ENCODE data around the gene MACROD1.
"Not testable (repeated sequence)": the region's sequence is repeated elsewhere in the genome, so short reads cannot be mapped to it uniquely, and the experiment has no call there.

MACROD1 gene

GRCh38 chr11:64170419-64170818, 4.5 kb upstream of the MACROD1 start:
- Mint-ChIP-seq H3K27me3 (no peaks in the 10 kb centered on the region), H3K4me3 (no peak overlapping the region), H3K27ac (no peak overlapping the region), H3K36me3 (peaks cover 6% of the 10 kb centered on the region), H3K9me3 (no peaks in the 10 kb centered on the region), H3K4me1 (peaks cover 14% of the 10 kb centered on the region)
- no peak for ATAC-seq

GRCh38 chr11:64165481-64165841, 452 bp downstream of the MACROD1 start:
- Mint-ChIP-seq H3K4me1 (peaks cover 16% of the 10 kb centered on the region), H3K27ac (peak overlapping the region; percentile 33), H3K36me3 (no peaks in the 10 kb centered on the region), H3K27me3 (no peaks in the 10 kb centered on the region), H3K4me3 (peak overlapping the region; percentile 91), H3K9me3 (no peaks in the 10 kb centered on the region)
- ATAC-seq, result peak; percentile 25

GRCh38 chr11:64164392-64165312, 1.3 kb downstream of the MACROD1 start:
- Mint-ChIP-seq H3K27me3 (no peaks in the 10 kb centered on the region), H3K27ac (peak overlapping the region; percentile 67), H3K4me3 (peak overlapping the region; percentile 91), H3K36me3 (no peaks in the 10 kb centered on the region), H3K4me1 (peaks cover 16% of the 10 kb centered on the region), H3K9me3 (no peaks in the 10 kb centered on the region)
- ATAC-seq, result no peak

GRCh38 chr11:64163951-64164350, 2.0 kb downstream of the MACROD1 start:
- Mint-ChIP-seq H3K27me3 (no peaks in the 10 kb centered on the region), H3K9me3 (no peaks in the 10 kb centered on the region), H3K27ac (no peak overlapping the region), H3K4me1 (peaks cover 16% of the 10 kb centered on the region), H3K4me3 (no peak overlapping the region), H3K36me3 (no peaks in the 10 kb centered on the region)
- no peak for ATAC-seq

GRCh38 chr11:64162769-64163168, 3.1 kb downstream of the MACROD1 start:
- H3K4me1 Mint-ChIP-seq, result peaks cover 16% of the 10 kb centered on the region
- H3K4me3 Mint-ChIP-seq, H3K27ac Mint-ChIP-seq, H3K27me3 Mint-ChIP-seq, H3K9me3 Mint-ChIP-seq, H3K36me3 Mint-ChIP-seq, ATAC-seq: not testable (repeated sequence)

GRCh38 chr11:64161037-64161436, 4.9 kb downstream of the MACROD1 start:
- Mint-ChIP-seq H3K36me3 (no peaks in the 10 kb centered on the region), H3K27ac (no peak overlapping the region), H3K4me1 (peaks cover 9% of the 10 kb centered on the region), H3K9me3 (no peaks in the 10 kb centered on the region), H3K4me3 (no peak overlapping the region), H3K27me3 (no peaks in the 10 kb centered on the region)
- ATAC-seq, result no peak

- ATAC-seq, result no peak
- H3K4me1 Mint-ChIP-seq, result peaks cover 6% of the 10 kb centered on the region
- H3K27me3 Mint-ChIP-seq, result peaks cover 20% of the 10 kb centered on the region
- no peak overlapping the region for H3K27ac Mint-ChIP-seq
- no peaks in the 10 kb centered on the region for H3K9me3 Mint-ChIP-seq
- H3K4me3 Mint-ChIP-seq, result no peak overlapping the region
- H3K36me3 Mint-ChIP-seq, result no peaks in the 10 kb centered on the region
Observed at GRCh38 chr11:64157631-64158394, 8.1 kb downstream of the MACROD1 start.

- peaks cover 8% of the 10 kb centered on the region for H3K4me1 Mint-ChIP-seq
- H3K9me3 Mint-ChIP-seq, result no peaks in the 10 kb centered on the region
- H3K27me3 Mint-ChIP-seq, result peaks cover 21% of the 10 kb centered on the region
- H3K27ac Mint-ChIP-seq, result no peak overlapping the region
- ATAC-seq, result no peak
- H3K36me3 Mint-ChIP-seq, result no peaks in the 10 kb centered on the region
- H3K4me3 Mint-ChIP-seq, result no peak overlapping the region
Observed at GRCh38 chr11:64156235-64157011, 9.5 kb downstream of the MACROD1 start.

- Mint-ChIP-seq H3K4me1 (peaks cover 9% of the 10 kb centered on the region), H3K9me3 (no peaks in the 10 kb centered on the region), H3K4me3 (no peak overlapping the region), H3K27me3 (peaks cover 21% of the 10 kb centered on the region), H3K36me3 (no peaks in the 10 kb centered on the region), H3K27ac (no peak overlapping the region)
- no peak for ATAC-seq
Observed at GRCh38 chr11:64153812-64154211, 12.1 kb downstream of the MACROD1 start.

GRCh38 chr11:64152841-64153691, 12.8 kb downstream of the MACROD1 start:
- H3K4me1 Mint-ChIP-seq, result peaks cover 15% of the 10 kb centered on the region
- H3K4me3 Mint-ChIP-seq, result no peak overlapping the region
- peak; percentile 91 for ATAC-seq
- H3K36me3 Mint-ChIP-seq, result no peaks in the 10 kb centered on the region
- H3K9me3 Mint-ChIP-seq, result no peaks in the 10 kb centered on the region
- H3K27ac Mint-ChIP-seq, result no peak overlapping the region
- peaks cover 21% of the 10 kb centered on the region for H3K27me3 Mint-ChIP-seq

GRCh38 chr11:64151337-64151736, 14.6 kb downstream of the MACROD1 start:
- Mint-ChIP-seq H3K27ac (no peak overlapping the region), H3K9me3 (no peaks in the 10 kb centered on the region), H3K4me1 (peaks cover 21% of the 10 kb centered on the region), H3K4me3 (no peak overlapping the region), H3K36me3 (no peaks in the 10 kb centered on the region), H3K27me3 (peaks cover 21% of the 10 kb centered on the region)
- no peak for ATAC-seq

GRCh38 chr11:64150481-64151239, 15.3 kb downstream of the MACROD1 start:
- no peak overlapping the region for H3K4me3 Mint-ChIP-seq

GRCh38 chr11:64150051-64150450, 15.9 kb downstream of the MACROD1 start:
- H3K36me3 Mint-ChIP-seq, result no peaks in the 10 kb centered on the region
- H3K4me3 Mint-ChIP-seq, result no peak overlapping the region
- no peak for ATAC-seq
- peaks cover 21% of the 10 kb centered on the region for H3K27me3 Mint-ChIP-seq
- H3K27ac Mint-ChIP-seq, result no peak overlapping the region
- peaks cover 21% of the 10 kb centered on the region for H3K4me1 Mint-ChIP-seq
- no peaks in the 10 kb centered on the region for H3K9me3 Mint-ChIP-seq

More at GRCh38 chr11:64150481-64151239, 15.3 kb downstream of the MACROD1 start:
- Mint-ChIP-seq H3K36me3 (no peaks in the 10 kb centered on the region), H3K27ac (no peak overlapping the region), H3K27me3 (peaks cover 21% of the 10 kb centered on the region), H3K4me1 (peaks cover 21% of the 10 kb centered on the region), H3K9me3 (no peaks in the 10 kb centered on the region)
- no peak for ATAC-seq

Measured in stimulated activated memory B cell treated with anti-CD40 and anti-IgM and Interleukin-4, amounts not matched to agents 10 μg/mL and 1 μg/mL and 100 μg/mL, for 72 hours (primary cell).